ENCODE measurements around the gene SEC61B. TPM values are rescaled to one million over a fixed set of nuclear protein-coding genes. Genes with fewer than 3 reads are reported as not detected.

Gene SEC61B
- total RNA-seq, 4 donors from 2014 or later, result 78.8 to 143 (median 117) TPM

GRCh38 chr9:99255651-99256050 lies 33.6 kb downstream of the SEC61B start:
- intact Hi-C loops (cut with DNase I), result no loop called here
- 78 to 83% methylated on average over 1 of the region's 1 CpG for WGBS, 2 donors
- H3K4me1 ChIP-seq, result peaks cover 10 to 16% (median 11%) of the 10 kb centered on the region in 3 donors
- no peak for DNase-seq
- no peak overlapping the region for H3K27ac ChIP-seq
- no peaks in the 10 kb centered on the region for H3K27me3 ChIP-seq
- TF ChIP-seq POLR2A (IDR thresholded peaks at IDR 0.05) (no peak), CTCF (IDR thresholded peaks at IDR 0.05) (no peak)
- no peak overlapping the region for H3K4me3 ChIP-seq
- H3K9me3 ChIP-seq, result no peaks in the 10 kb centered on the region
- no peaks in the 10 kb centered on the region for H3K36me3 ChIP-seq

GRCh38 chr9:99257723-99258389 lies 35.8 kb downstream of the SEC61B start:
- intact Hi-C loops (cut with DNase I), result no loop called here
- H3K36me3 ChIP-seq, result no peaks in the 10 kb centered on the region
- TF ChIP-seq CTCF (IDR thresholded peaks at IDR 0.05), result no peak
- no peak for TF ChIP-seq POLR2A (IDR thresholded peaks at IDR 0.05)
- 94 to 97% methylated on average over 2 to 3 of the region's 8 CpGs for WGBS, 2 donors
- no peak for DNase-seq
- no peaks in the 10 kb centered on the region for H3K9me3 ChIP-seq
- H3K27ac ChIP-seq, result no peak overlapping the region
- H3K4me1 ChIP-seq, result peaks cover 10 to 16% (median 11%) of the 10 kb centered on the region in 3 donors
- H3K27me3 ChIP-seq, result no peaks in the 10 kb centered on the region
- H3K4me3 ChIP-seq, result no peak overlapping the region

GRCh38 chr9:99259231-99259918 lies 37.3 kb downstream of the SEC61B start:
- Histone ChIP-seq H3K27ac (peak overlapping the region; percentile 40 to 76 (median 68)), H3K9me3 (no peaks in the 10 kb centered on the region), H3K4me3 (peak overlapping the region; percentile 19 to 63 (median 41)), H3K4me1 (peaks cover 10 to 16% (median 11%) of the 10 kb centered on the region in 3 donors), H3K27me3 (no peaks in the 10 kb centered on the region), H3K36me3 (no peaks in the 10 kb centered on the region)
- WGBS, 2 donors, result 10 to 33% methylated on average over 9 to 19 of the region's 27 CpGs
- intact Hi-C loops (cut with DNase I), result no loop called here
- no peak for DNase-seq
- no peak for TF ChIP-seq POLR2A (IDR thresholded peaks at IDR 0.05)
- no peak for TF ChIP-seq CTCF (IDR thresholded peaks at IDR 0.05)

GRCh38 chr9:99261923-99262322 lies 39.8 kb downstream of the SEC61B start:
- TF ChIP-seq POLR2A (IDR thresholded peaks at IDR 0.05) (no peak), CTCF (IDR thresholded peaks at IDR 0.05) (no peak)
- intact Hi-C loops (cut with DNase I), result no loop called here
- H3K4me1 ChIP-seq, result peaks cover 16 to 24% (median 17%) of the 10 kb centered on the region in 3 donors

GRCh38 chr9:99262949-99263418 lies 40.9 kb downstream of the SEC61B start:
- 78 to 79% methylated on average over 7 of the region's 7 CpGs for WGBS, 2 donors
- intact Hi-C loops (cut with DNase I), result no loop called here
- no peaks in the 10 kb centered on the region for H3K9me3 ChIP-seq

More at GRCh38 chr9:99261923-99262322, 39.8 kb downstream of the SEC61B start:
- 85 to 88% methylated on average over 2 of the region's 2 CpGs for WGBS, 2 donors
- H3K36me3 ChIP-seq, result no peaks in the 10 kb centered on the region
- H3K4me3 ChIP-seq, result no peak overlapping the region
- no peaks in the 10 kb centered on the region for H3K27me3 ChIP-seq
- no peak overlapping the region for H3K27ac ChIP-seq
- DNase-seq, result no peak
- no peaks in the 10 kb centered on the region for H3K9me3 ChIP-seq

More at GRCh38 chr9:99262949-99263418, 40.9 kb downstream of the SEC61B start:
- Histone ChIP-seq H3K4me1 (peaks cover 16 to 24% (median 18%) of the 10 kb centered on the region in 3 donors), H3K4me3 (no peak overlapping the region), H3K36me3 (no peaks in the 10 kb centered on the region), H3K27me3 (no peaks in the 10 kb centered on the region), H3K27ac (no peak overlapping the region)
- no peak for DNase-seq
- TF ChIP-seq POLR2A (IDR thresholded peaks at IDR 0.05) (no peak), CTCF (IDR thresholded peaks at IDR 0.05) (no peak)
